Measurements from ENCODE around the gene BLOC1S2.
"Not testable (repeated sequence)": the region's sequence is repeated elsewhere in the genome, so short reads cannot be mapped to it uniquely, and the experiment has no call there.

Gene BLOC1S2

DNA sequence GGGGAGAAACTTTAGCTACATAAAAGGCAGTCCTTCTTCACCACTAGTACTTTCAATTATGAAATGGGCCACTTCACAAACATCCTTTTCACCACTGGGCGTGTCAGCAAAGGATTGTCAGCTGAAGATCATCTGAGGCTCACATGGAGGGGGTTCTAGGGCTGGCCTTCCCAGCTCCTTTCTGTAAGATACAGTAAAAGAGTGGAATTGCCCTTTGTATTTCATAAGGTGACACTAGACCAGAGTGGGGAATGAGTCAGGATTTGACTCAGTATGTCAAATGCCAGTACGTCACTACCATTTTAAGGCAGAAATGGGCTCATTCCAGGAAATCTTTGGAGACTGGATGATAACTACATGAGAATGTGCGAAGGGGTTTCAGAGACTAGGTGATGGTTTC lies 21.2 kb upstream of the BLOC1S2 start:
- no peak overlapping the region for H3K4me3 ChIP-seq (ENCODE audit: low read length)
- DNase-seq (ENCODE audit: low read depth): peak; percentile 19
- TF ChIP-seq CTCF (conservative IDR thresholded peaks at IDR 0.05; ENCODE audit: low read length): no peak

DNA sequence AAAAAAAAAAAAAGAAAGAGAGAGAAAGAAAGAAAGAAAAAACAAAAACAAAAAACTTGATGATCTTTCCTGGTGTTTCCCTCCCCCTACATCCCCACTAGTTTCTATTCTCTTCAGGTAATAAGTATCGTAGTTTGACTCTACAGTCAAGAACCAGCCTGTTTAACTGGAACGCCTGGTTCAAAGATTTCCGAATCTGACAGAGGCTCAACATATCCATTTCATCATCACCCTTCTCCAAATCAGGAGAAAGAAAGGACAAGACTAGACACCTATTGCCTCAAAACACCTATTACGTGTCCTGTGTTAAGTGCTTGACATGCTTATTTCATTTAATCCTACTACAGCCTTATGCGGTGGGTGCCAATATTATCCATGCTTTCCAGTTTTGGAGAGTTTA lies 20.4 kb upstream of the BLOC1S2 start:
- no peak for TF ChIP-seq CTCF (conservative IDR thresholded peaks at IDR 0.05; ENCODE audit: low read length)
- no peak overlapping the region for H3K4me3 ChIP-seq (ENCODE audit: low read length)
- no peak for DNase-seq (ENCODE audit: low read depth)

- no peak for TF ChIP-seq CTCF (conservative IDR thresholded peaks at IDR 0.05; ENCODE audit: low read length)
- no peak overlapping the region for H3K4me3 ChIP-seq (ENCODE audit: low read length)
- no peak for DNase-seq (ENCODE audit: low read depth)
These were observed 17.9 kb upstream of the BLOC1S2 start for GRCh38 chr10:100304414-100304813.

- TF ChIP-seq CTCF (conservative IDR thresholded peaks at IDR 0.05; ENCODE audit: low read length): peak; percentile 78
- peak; percentile 21 for DNase-seq (ENCODE audit: low read depth)
- no peak overlapping the region for H3K4me3 ChIP-seq (ENCODE audit: low read length)
These were observed 17.3 kb upstream of the BLOC1S2 start for GRCh38 chr10:100303724-100304319.

- H3K4me3 ChIP-seq (ENCODE audit: low read length); DNase-seq (ENCODE audit: low read depth): not testable (repeated sequence)
These were observed 14.6 kb upstream of the BLOC1S2 start for GRCh38 chr10:100301123-100301522.

- no peak for TF ChIP-seq CTCF (conservative IDR thresholded peaks at IDR 0.05; ENCODE audit: low read length)
- no peak overlapping the region for H3K4me3 ChIP-seq (ENCODE audit: low read length)
- DNase-seq (ENCODE audit: low read depth): no peak
These were observed 10.8 kb upstream of the BLOC1S2 start for GRCh38 chr10:100297242-100297641.

GRCh38 chr10:100293066-100293465 lies 6.6 kb upstream of the BLOC1S2 start:
- DNase-seq (ENCODE audit: low read depth): no peak
- TF ChIP-seq CTCF (conservative IDR thresholded peaks at IDR 0.05; ENCODE audit: low read length): no peak
- H3K4me3 ChIP-seq (ENCODE audit: low read length): no peak overlapping the region

DNA sequence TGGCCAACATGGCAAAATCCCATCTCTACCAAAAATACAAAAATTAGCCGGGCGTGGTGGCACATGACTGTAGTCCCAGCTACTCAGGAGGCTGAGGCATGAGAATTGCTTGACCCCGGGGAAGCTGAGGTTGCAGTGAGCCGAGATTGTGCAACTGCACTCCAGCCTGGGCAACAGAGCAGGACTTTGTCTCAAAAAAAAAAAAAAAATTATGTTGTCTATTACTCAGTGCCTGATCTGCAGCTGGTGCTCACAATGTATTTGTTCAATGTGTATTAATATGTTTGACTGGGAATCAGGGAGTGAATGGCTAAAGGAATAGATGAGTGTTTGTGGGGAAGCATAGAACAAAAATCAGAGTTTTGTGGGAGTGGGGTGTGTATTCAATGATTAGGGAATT lies 5.8 kb upstream of the BLOC1S2 start:
- not testable (repeated sequence) for H3K4me3 ChIP-seq (ENCODE audit: low read length)
- DNase-seq (ENCODE audit: low read depth): peak; percentile 5

Measured in AG10803 (cell line).